Left renal pelvis (tissue), 4 donors: ENCODE measurements around the gene SYNM. TPM values are rescaled to one million over a fixed set of nuclear protein-coding genes. Genes with fewer than 3 reads are reported as not detected.

Experiments
- DNase-seq, 4 donors: peaks; one replicate each; pipeline ENCODE4 v3.0.0-alpha.2; 2013; ENCODE audit warnings: low read depth in 4 of 4, low spot score in 3 of 4
- polyA plus RNA-seq, 4 donors: library from polyadenylated mRNA; unstranded; fragments of 120-200 nt; gene quantifications; one replicate each; pipeline ENCODE4 v1.2.1, GENCODE V29; 2013; ENCODE audit not compliant: insufficient read length in 4 of 4

Gene SYNM
- polyA plus RNA-seq, 4 donors = 1.8 to 3.1 (median 2.1) TPM

DNA sequence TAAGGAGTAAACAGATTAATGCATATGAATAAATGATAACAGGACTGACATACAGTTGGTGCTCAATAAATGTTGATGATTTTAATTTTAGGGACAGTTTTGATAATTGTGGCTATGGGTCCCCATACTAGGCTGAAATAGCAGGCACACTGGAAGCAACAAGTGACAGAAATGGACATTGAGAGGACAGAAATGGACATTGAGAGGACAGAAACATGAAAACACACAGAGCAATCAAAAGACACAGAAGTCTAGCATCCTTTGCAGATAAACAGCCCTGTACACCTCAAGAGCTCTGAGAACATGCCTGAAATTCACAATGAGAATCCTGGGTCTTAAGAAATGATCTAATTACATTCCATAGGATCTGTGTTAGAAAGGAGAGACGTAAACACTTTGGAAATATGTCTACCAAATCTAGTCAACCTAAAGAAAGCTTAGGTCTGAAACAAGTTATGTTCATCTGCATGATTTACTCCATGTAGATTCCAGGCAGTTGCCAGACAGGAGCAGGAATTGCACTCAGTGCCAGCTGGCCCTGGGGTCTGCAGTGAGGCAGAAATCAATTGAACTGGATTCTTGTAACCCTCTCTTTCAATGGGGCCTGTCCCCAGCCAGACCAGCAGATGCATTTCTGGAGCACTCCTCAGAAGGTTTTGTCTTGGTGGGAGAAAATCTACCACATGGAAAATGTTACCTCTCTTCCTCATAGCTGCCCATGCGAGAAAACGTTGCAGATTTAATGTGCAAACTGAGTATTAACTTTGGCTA lies 60.3 kb downstream of the SYNM start:
- DNase-seq = no peak

DNA sequence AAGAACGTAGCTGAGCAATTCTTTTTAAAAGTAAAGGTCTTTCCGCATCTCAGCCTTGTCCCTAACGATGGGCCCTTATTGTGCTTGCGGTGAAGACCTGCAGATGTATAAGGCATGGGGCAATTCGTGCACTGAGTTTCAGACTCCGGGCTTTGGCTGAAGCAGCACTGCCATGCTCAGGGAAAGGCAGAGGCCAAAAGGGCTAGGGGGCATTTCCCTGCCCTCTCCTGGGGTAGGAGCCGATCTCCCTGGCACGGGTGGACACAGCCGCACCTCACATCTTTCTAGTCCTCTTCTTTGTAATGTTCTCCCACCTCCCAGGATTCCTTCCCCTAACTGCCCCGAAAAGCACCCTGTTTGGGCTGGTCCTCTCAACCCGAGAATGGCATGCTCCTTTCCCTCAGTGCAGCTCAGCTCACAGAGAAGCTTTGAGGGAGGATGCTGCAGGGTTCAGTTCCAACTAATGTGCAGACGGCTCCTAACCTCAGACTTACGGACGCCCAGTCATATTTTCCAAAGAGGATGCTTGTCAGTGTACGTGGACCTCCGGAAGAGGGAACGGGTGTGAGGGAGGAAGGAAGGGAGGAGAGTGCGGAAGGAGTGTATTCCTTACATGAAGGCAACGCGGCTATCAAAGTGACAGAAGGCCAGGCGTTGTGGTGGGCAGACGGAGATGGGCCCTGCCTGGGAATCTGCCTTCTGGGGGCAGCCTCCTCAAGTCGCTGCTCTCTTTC lies 61.2 kb downstream of the SYNM start:
- no peak for DNase-seq

DNA sequence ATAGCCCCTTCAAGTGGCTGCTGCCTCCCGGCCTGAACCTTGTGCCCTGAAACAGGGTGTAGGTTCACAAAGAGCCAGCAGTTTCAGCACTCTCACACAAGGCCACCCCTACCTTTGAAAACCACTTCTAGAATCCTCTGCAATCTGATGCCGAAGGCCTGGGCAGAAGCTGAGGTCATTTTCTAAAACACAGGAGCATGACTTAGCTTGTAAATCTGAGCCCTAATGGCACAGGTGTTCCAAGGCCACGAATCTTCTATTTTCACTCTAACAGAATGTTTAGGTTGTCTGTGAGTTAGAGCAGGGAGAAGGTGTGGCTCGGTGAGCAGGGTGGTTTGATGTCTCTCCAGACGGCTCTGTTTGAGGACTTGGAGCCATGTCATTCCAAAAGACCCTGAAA lies 62.3 kb downstream of the SYNM start:
- DNase-seq = peak in 1 of 4 donors; percentile 9

DNA sequence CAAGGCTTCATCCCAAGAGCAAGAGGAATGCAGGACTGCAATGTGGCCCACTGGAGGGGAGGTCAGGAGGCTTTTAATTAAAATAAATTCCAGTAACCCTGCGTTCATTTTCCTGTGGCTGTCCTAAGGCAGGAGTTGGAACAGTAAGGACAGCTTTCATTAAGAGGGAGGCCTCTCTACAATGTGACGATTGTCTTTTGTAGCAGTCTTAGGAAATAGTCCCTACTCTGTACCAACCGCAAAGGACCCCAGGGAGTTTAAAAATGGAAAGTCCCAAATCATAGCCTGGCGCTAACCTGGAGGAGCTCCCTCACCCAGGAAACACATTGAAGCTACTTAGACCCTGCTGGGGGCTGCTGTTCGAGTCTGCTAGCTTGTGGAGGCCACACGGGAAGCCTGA lies 62.8 kb downstream of the SYNM start:
- DNase-seq = no peak

DNA sequence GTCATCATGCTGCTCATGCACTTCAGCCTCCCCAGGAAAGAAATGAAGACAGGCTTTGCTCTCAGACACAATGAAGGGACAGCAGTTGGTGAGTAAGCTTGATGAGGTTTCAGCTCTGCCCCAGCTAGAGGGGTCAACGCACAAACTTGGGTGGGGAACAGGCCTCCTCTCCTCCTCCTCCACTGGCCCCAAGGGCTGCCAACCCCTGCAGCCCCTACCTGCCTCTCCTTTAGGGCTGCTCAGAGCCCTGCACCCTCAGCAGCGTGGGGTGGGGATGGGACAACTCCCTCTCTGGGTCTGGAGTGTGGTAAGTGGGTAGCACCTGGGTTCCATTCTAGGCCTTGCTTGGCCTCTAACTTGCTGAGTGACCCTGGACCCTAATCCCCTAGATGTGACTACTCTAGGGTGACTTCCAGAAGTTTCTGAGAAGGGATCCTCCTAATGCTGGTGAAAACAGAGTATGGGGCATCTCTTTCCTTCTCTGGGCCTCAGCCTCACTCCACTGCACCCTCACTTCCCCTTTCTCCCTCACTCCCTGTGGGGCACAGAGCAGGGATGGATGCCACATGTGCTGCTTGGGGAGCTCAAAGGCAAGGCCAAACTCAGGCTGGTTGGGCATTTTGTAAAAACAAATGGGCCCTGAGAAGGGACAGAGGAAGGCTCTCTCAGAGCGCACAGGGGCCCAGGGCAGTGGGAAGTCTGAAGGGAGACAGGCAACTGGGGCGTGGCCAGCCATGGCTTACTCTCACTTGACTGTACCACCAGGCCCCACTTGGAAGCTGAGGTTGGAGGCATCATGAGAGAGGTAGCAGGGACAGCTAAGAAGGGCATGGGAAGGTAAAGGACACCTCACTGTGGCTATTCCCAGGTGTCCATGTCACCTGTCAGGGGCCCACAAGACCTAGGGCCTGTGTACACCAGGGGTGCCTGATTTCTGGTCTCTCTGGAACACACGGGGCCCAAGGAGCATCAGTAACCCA lies 64.0 kb downstream of the SYNM start:
- DNase-seq = no peak

DNA sequence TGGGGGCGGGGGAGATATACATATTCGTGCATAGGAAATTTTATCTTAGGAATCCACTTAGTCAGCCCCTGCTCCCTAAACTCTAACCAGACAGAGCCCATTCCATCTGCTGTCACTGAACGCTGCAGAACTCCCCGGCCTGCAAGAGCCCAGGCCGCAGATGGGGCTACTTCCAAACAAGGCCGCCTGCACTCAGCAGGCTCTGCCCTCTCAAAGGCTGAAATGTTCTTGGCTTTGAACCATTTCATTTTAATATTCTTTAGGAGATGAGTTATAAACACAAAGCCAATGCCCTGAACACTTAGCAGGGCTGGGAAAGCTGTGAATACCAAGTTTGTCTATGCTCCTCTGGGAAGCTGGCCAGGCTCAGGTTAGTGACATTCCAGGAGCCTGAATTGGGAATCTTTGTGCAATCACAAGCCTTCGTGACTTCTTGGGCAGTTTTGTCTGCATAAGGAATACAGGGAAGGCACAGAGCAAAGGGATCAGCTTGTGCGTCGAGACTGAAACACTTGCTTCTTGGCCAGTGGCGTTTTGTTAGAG lies 65.0 kb downstream of the SYNM start:
- DNase-seq = no peak

DNA sequence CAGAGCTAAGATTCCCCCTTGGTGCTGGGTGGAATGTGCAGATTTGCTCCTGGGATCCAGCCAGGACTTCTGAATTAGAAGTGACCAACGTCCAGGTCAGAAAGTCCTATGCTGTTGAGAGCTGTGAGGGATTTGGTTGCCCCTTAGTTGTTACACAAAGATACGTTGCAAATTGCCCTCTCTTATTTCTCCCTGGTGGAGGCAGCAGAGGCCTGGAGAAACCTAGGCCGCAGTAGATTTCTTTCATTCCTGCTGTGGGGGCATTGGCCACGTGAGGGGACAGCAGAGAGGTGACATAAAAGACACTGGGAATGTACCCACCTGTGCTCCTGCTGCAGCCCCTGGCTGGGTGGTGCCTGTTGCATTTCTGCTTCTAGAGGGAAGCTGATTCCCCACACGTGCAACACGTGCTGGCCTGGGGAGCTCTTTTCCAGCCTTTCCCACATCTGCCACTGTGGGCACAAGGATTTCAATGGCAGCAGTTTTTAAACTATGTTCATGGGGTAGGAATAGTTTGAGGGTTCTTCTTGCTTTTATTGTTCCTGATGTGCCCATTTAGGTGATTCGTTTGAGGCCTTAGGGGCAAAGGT lies 65.7 kb downstream of the SYNM start:
- DNase-seq = no peak

DNA sequence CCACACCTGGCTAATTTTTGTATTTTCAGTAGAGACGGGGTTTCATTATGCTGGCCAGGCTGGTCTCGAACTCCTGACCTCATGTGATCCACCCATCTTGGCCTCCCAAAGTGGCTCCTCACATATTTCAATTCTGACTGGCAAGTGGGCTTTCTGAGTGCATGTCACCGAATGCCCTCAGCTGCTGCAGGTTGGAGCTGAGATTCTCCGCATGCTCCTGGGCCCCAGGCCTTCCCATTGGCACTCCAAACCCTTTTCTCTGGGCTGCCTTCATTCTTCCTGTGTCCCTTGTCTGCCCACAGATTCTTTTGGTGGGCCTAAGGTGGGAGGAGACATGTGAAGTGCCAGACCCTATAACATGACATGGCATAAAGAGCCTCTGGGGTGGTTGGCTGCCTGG lies 67.3 kb downstream of the SYNM start:
- no peak for DNase-seq

DNA sequence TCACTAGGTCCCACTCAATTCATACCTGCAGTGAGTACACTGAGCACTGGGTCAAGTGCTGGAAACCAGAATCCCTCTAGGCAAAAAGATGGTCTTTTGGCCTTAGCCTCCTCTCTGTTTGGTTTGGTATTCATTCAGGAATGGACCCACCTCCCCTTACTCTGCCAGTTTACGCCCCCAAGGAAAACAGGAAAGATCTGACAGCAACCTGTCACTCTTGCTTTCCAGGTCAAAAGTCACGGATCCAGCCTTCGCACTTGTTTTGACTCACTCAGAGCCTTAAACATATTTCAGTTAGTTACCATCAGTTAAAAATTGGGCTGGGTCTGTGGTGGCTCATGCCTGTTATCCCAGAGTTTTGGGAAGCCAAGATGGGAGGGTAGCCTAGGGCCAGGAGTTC lies 68.1 kb downstream of the SYNM start:
- DNase-seq = no peak

DNA sequence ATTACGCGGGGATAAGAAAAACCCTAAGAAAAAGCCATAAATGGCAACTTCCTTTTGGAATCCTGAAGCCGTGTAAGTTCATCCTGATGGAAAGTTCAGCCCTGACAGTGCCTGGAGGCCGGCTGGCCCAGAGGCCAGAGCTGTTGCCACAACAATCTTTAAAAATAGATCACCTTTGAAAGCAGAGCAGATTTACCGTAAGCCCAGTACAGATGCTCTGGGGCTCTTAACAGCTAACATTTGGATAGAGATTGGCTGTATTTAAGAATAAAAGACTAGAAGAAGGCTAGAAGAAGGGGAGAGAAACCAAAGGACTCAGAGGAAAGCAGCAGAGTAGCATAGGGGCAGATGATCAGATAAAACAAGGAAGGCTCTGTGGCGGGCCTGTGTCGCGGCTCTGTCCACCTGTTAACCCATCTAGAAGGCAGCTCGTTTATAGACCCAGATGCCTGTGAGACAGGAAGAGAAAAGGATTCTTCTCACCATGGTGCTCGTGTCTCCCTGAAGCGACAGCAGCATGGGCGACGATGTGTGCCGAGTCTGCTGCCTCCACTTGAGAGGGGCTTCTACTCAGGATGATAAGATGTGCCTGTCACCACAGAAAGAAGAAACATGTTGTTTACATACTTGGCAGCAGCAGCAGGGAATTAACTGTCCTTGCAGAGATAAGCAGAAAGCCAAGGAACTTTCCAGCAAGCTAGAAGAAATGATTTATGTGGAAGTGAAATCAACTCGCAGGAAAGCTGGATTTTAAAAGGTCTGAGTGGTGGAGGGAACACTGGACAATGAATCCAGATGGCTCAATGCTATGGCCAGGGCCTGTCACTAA lies 69.9 kb downstream of the SYNM start:
- no peak for DNase-seq

DNA sequence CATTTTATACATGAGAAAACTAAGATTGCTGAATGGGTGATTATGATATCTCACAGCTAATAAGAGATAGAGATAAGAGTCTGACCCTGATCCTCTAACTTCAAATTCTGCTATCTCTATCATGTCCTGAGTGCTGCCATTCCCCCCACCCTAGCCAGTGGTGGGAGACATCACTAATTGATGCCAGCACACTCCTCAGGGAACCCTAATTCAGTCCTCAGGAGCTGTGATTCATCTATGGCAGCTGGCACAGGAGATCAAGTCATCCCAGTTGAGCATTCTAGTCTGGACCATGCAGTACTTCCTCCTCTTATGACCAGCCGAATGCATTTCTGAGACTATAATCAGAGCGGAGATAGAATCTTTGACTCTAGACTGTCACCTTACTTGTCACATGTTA lies 71.9 kb downstream of the SYNM start:
- DNase-seq = no peak

DNA sequence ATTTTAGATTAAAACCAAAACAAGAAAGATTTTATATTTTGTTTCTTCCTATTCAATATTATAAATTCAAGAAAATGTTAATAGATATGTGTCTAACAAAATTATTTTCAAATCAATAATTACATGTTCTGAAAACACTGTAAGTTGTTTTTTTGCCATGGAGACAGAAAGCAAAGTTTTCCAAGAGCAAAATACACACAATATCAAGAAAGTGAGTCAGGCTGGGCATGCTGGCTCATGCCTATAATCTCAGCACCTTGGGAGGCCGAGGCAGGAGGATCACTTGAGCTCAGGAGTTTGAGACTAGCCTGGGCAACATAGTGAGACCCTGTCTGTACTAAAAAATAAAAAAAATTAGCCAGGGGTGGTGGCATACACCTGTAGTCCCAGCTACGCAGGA lies 72.8 kb downstream of the SYNM start:
- DNase-seq = no peak

DNA sequence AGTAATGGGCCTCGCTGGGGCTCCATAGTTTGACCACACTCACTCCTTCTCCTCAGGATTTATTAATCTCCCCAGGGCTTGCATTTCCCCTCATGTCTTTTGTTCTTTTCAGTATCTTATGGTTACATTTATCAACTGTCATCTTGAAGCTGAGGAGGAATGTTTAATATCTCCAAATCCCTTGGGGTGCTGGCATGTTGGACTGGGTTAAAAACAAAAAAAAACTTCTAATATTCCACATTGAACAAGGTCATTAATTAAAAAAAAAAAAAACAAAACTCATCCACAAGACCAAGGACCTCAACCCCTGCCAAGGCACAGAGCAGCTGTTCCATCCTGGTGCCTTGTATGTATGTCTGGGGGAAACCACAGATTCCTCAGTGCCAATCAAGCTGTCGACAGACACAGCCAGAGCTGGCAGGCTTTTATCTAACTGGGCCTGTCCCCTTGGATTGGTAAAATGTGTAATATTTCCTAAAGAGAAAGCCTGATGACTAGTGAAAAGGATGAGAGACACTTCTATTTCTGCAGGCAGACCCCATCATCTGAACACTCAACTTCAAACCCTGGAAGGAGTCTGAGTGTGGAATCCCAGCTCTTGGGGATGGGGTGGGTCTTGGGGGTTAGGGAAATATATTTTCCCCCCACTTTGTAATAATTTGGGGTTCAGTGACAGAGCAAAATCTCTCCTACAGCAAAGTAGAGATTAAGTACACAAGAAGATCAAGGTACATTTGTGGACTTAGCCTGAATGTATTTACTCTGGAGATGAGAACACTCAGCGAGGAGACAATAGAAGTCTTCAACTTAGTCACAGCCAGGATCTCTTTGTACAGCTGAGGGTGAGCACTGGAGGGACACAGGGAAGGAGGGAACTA lies 75.4 kb downstream of the SYNM start:
- no peak for DNase-seq

DNA sequence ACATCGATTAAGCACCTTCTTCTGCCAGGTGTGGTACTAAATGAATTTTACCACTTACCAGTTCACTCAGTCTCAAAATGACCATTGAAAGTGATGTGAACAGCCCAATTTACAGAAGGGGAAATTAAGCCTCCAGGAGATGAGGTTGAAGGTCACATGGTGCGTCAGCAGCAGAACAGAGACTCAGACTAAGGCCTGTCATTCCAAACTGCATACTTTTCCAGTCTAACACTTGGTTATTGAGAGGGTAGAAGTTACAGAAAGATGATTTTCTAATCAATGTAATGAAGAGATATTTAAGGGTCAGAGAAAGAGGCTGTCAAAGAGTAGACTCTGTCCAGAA lies 76.1 kb downstream of the SYNM start:
- DNase-seq = no peak

DNA sequence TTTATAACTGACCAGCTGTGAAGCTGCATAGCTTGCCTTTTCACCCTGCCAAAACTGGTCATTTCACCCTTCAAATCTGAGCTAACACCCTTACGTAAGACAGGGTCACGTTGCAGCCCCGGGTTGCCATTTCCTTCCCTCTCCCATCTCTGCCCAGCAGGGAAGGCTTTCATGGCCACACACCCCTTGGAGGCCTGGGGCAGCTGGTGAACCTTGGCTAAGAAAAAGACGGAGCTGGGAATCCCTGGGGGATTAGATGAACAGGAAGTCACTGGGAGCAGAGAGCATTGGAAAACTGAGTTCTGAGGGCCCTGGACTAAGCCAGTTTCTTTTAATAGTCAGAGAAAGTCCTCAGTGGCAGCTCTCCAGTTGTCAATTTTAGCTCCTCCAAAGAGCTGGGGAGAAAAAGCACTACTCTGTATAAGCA lies 76.7 kb downstream of the SYNM start:
- no peak for DNase-seq

DNA sequence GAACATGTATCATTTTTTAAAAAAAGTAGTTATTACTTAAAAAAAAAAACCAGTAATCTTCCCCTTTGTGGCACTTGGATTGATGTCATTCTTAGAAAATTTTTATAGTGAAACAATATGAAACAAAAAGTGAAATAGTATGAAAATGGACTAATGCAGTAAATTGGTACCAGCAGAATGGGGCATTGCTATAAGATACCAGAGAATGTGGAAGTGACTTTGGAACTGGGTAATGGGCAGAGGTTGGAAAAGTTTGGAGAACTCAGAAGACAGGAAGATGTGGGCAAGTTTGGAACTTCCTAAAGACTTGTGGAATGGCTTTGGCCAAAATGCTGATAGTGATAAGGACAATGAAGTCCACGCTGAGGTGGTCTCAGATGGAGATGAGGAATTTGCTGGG lies 77.9 kb downstream of the SYNM start:
- DNase-seq = no peak
